IMR-90 (cell line): ENCODE data around the gene WFDC10A. TPM values are rescaled to one million over a fixed set of nuclear protein-coding genes. Genes with fewer than 3 reads are reported as not detected.

Experiments
- ATAC-seq: fragments of 200-7000 bp; cut with Tn5 transposase; 2 replicates; pipeline ENCODE4 v1.9.1; 2020; ENCODE audit warnings: low read depth, mild to moderate bottlenecking, moderate library complexity
- BruUV-seq: library from RNA; stranded (reverse); fragments of 400-500 nt; replicated peaks from 2 replicates; lab custom pipeline; 2021; lab: Mats Ljungman, UMichigan
- CTCF ChIA-PET: fragments of 300-600 bp; formaldehyde crosslinking; extraction: SDS; loops from one replicate; lab custom pipeline; 2021; ENCODE audit warnings: antibody characterized with exemption; lab: Yijun Ruan, JAX
- POLR2A ChIA-PET: fragments of 300-600 bp; sonication (Branson Sonifier 250); formaldehyde crosslinking; loops from one replicate; lab custom pipeline; 2022; ENCODE audit warnings: antibody characterized with exemption; ENCODE audit not compliant: unreplicated experiment; lab: Charles Lee
- DNase-seq: peaks from one replicate; pipeline ENCODE4 v3.0.0; 2013
- H2AFZ ChIP-seq: replicated peaks from 2 replicates; pipeline ENCODE3; 2013; ENCODE audit warnings: low read length, mild to moderate bottlenecking; ENCODE audit not compliant: poor library complexity
- H2AK5ac ChIP-seq: 2 replicates; pipeline ENCODE4 v1.6.1; 2013; ENCODE audit warnings: low read depth, low read length, inconsistent platforms
- H2AK9ac ChIP-seq: replicated peaks from 2 replicates; pipeline ENCODE3; 2013; ENCODE audit warnings: mild to moderate bottlenecking, low read depth, low read length, moderate library complexity; ENCODE audit not compliant: poor library complexity
- H2BK120ac ChIP-seq: 2 replicates; pipeline ENCODE4 v1.6.1; 2013; ENCODE audit warnings: low read depth, low read length, inconsistent platforms
- H2BK15ac ChIP-seq: 3 replicates; pipeline ENCODE4 v1.6.1; 2013; ENCODE audit warnings: low read depth, low read length, inconsistent platforms
- H2BK20ac ChIP-seq: 2 replicates; pipeline ENCODE4 v1.6.1; 2013; ENCODE audit warnings: low read depth, mild to moderate bottlenecking, inconsistent platforms, low read length, moderate library complexity
- H2BK5ac ChIP-seq: 2 replicates; pipeline ENCODE4 v1.6.1; 2013; ENCODE audit warnings: mild to moderate bottlenecking, low read depth, low read length, inconsistent platforms; ENCODE audit not compliant: poor library complexity, severe bottlenecking
- H3K14ac ChIP-seq: replicated peaks from 2 replicates; pipeline ENCODE4 v1.6.1; 2013; ENCODE audit warnings: low read depth, low read length, inconsistent platforms
- H3K18ac ChIP-seq: 2 replicates; pipeline ENCODE4 v1.6.1; 2013; ENCODE audit warnings: low read depth, low read length, control low read depth
- H3K23ac ChIP-seq: 2 replicates; pipeline ENCODE4 v1.6.1; 2013; ENCODE audit warnings: low read depth, low read length, inconsistent platforms
- H3K27ac ChIP-seq: 2 replicates; pipeline ENCODE4 v1.5.1; 2013; ENCODE audit warnings: mild to moderate bottlenecking, control low read depth, low read length; ENCODE audit not compliant: insufficient read depth
- H3K27me3 ChIP-seq: 2 replicates; pipeline ENCODE4 v1.6.1; 2013; ENCODE audit warnings: low read length; ENCODE audit not compliant: control insufficient read depth, insufficient read depth
- H3K36me3 ChIP-seq: 2 replicates; pipeline ENCODE4 v1.6.1; 2013; ENCODE audit warnings: low read length, mixed read lengths; ENCODE audit not compliant: control insufficient read depth, insufficient read depth
- H3K4ac ChIP-seq: 2 replicates; pipeline ENCODE4 v1.6.1; 2013; ENCODE audit warnings: low read depth, low read length, inconsistent platforms
- H3K4me1 ChIP-seq: 2 replicates; pipeline ENCODE4 v1.6.1; 2013; ENCODE audit warnings: low read length, mixed read lengths; ENCODE audit not compliant: control insufficient read depth, insufficient read depth
- H3K4me2 ChIP-seq: 2 replicates; pipeline ENCODE4 v1.6.1; 2013; ENCODE audit warnings: low read depth, mild to moderate bottlenecking, control low read depth, low read length, moderate library complexity
- H3K4me3 ChIP-seq: 2 replicates; pipeline ENCODE4 v1.5.1; 2013; ENCODE audit warnings: low read depth, mild to moderate bottlenecking, control low read depth, low read length, moderate library complexity; ENCODE audit not compliant: insufficient read depth
- H3K56ac ChIP-seq: 2 replicates; pipeline ENCODE4 v1.6.1; 2013; ENCODE audit warnings: low read length, inconsistent platforms; ENCODE audit not compliant: insufficient read depth; ENCODE audit errors: extremely low read depth
- H3K79me1 ChIP-seq, 2 experiments: 2 replicates each; pipeline ENCODE4 v1.6.1; 2013; ENCODE audit warnings: low read length in 2 of 2, inconsistent platforms in 1 of 2, low read depth in 1 of 2
- H3K9ac ChIP-seq: 2 replicates; pipeline ENCODE4 v1.6.1; 2013; ENCODE audit warnings: low read depth, low read length, control low read depth
- H3K9me1 ChIP-seq: 2 replicates; pipeline ENCODE4 v1.6.1; 2013; ENCODE audit warnings: low read length, inconsistent platforms; ENCODE audit not compliant: insufficient read depth
- H3K9me3 ChIP-seq: 2 replicates; pipeline ENCODE4 v1.6.1; 2013; ENCODE audit warnings: low read length; ENCODE audit not compliant: control insufficient read depth, insufficient read depth
- H4K20me1 ChIP-seq: 2 replicates; pipeline ENCODE4 v1.6.1; 2013; ENCODE audit warnings: low read length, inconsistent platforms; ENCODE audit not compliant: insufficient read depth
- H4K5ac ChIP-seq: 2 replicates; pipeline ENCODE4 v1.6.1; 2013; ENCODE audit warnings: mild to moderate bottlenecking, low read depth, low read length, control low read depth
- H4K8ac ChIP-seq, 2 experiments: 2 replicates each; pipeline ENCODE4 v1.6.1; 2013; ENCODE audit warnings: low read depth in 2 of 2, low read length in 2 of 2, control low read depth in 1 of 2, inconsistent platforms in 1 of 2
- H4K91ac ChIP-seq: 2 replicates; pipeline ENCODE4 v1.6.1; 2013; ENCODE audit warnings: low read depth, low read length, inconsistent platforms; ENCODE audit not compliant: insufficient read depth
- ELK1 ChIP-seq: fragments of 150-350 bp; IDR thresholded peaks from 2 replicates; pipeline ENCODE4 v1.6.1; 2016; ENCODE audit warnings: low read depth, mild to moderate bottlenecking, low read length, moderate library complexity, borderline replicate concordance
- MXI1 ChIP-seq: IDR thresholded peaks from 2 replicates; pipeline ENCODE4 v1.6.1; 2012; ENCODE audit warnings: low read depth, mild to moderate bottlenecking, low read length, moderate library complexity, borderline replicate concordance
- dilution Hi-C: fragments of 300-500 bp; cut with HindIII; formaldehyde crosslinking; loops from one replicate; pipeline ENCODE4 v1.14.3; 2018; ENCODE audit warnings: low sequenced_read_pairs; ENCODE audit not compliant: unreplicated experiment
- in situ Hi-C: fragments of 300-500 bp; cut with MboI; formaldehyde crosslinking; loops from 3 replicates; pipeline ENCODE4 v1.14.3; 2019; ENCODE audit warnings: low sequenced_read_pairs, inconsistent platforms, mixed read lengths
- intact Hi-C: fragments of 100-400 bp; cut with micrococcal nuclease; formaldehyde crosslinking; loops from 2 replicates; pipeline ENCODE4 v1.10.0; 2022
- polyA plus RNA-seq, 3 experiments: library from polyadenylated mRNA; depleted of rRNA; stranded (reverse); fragments of >200 nt; gene quantifications; 2 replicates each; pipeline ENCODE4 v1.2.3, GENCODE V29; 2012; ENCODE audit warnings: low replicate concordance in 1 of 3
- total RNA-seq: library from RNA; depleted of rRNA; stranded (reverse); fragments of >200 nt; gene quantifications from 2 replicates; pipeline ENCODE4 v1.2.3, GENCODE V29; 2012

WFDC10A gene
- total and polyA plus RNA-seq, 2 of the 4 experiments (the other 2 are of a cell fraction): not detected

- Histone ChIP-seq H4K8ac (no peak overlapping the region), H3K27me3 (no peaks in the 10 kb centered on the region), H2BK5ac (no peak overlapping the region), H2AK5ac (no peak overlapping the region), H3K4ac (no peak overlapping the region), H3K14ac (no peak overlapping the region), H2BK15ac (no peak overlapping the region), H2AK9ac (no peak overlapping the region), H2BK20ac (no peak overlapping the region), H3K56ac (no peak overlapping the region), H2AFZ (no peak overlapping the region), H4K20me1 (no peaks in the 10 kb centered on the region), H3K4me1 (no peaks in the 10 kb centered on the region), H4K5ac (no peak overlapping the region), H3K79me1 (no peaks in the 10 kb centered on the region), H3K23ac (no peak overlapping the region), H3K36me3 (no peaks in the 10 kb centered on the region), H3K18ac (no peak overlapping the region), H2BK120ac (no peak overlapping the region), H3K9me3 (no peaks in the 10 kb centered on the region), H3K9me1 (no peaks in the 10 kb centered on the region), H3K9ac (no peak overlapping the region), H3K4me3 (no peak overlapping the region), H4K91ac (no peak overlapping the region), H3K4me2 (no peak overlapping the region), H3K27ac (no peak overlapping the region)
- no TSS peak for BruUV-seq
- in situ Hi-C loops: no loop called here
- no peak for ATAC-seq
- POLR2A ChIA-PET: no interaction called here
- DNase-seq: no peak
- dilution Hi-C loops: no loop called here
- CTCF ChIA-PET: no interaction called here
- intact Hi-C loops: no loop called here
- TF ChIP-seq ELK1 (no peak), MXI1 (no peak)
Observed at GRCh38 chr20:45672765-45673164, 43.2 kb downstream of the WFDC10A start.
